ENCODE measurements around the gene AP1M2. TPM values are rescaled to one million over a fixed set of nuclear protein-coding genes. Genes with fewer than 3 reads are reported as not detected.
A peak's percentile ranks its signal among the peaks of the same experiment; 100 is the strongest.
"Not testable (repeated sequence)": the region's sequence is repeated elsewhere in the genome, so short reads cannot be mapped to it uniquely, and the experiment has no call there.

AP1M2 gene
- total RNA-seq, 6 donors from 2014 or later, result 35.1 to 63.1 (median 45.7) TPM

DNA sequence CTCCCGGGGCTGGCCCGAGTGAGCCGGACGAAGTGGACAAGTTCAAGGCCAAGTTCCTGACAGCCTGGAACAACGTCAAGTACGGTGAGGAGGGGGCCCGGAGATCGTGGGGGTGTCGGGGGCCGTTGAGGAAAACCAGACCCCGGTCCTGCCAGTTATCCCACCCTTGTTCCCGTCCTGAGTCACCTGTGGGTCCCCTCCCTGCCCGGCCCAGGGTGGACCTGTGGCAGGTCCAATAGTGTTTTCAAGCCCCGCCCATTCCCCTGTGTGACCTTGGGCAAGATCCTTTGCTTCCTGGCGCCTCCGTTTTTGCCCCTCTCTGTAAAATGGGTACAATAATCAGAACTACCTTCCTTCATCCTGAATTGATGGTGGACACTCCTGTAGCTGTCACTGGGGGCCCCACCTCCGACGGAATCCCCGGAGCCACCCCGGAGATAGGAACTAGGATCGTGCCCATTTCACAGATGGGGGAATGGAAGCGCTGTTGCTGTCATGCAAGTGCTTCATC is 42.8 kb downstream of the AP1M2 start:
- peak overlapping the region; percentile 85 to 96 (median 92) for H3K27ac ChIP-seq
- DNase-seq (peak in 1 of 2 donors; percentile 73), ATAC-seq (ENCODE audit: low FRiP score in 2 of 2) (peak in 1 of 2 donors; percentile 46)

GRCh38 chr19:10543420-10544241 is 43.5 kb downstream of the AP1M2 start, which contains the start of gene ATG4D:
TSS of gene ATG4D (plus strand) at chr19:10543904. CDS start at chr19:10544091, 187 bp downstream.
- H3K36me3 ChIP-seq, result peaks cover 0 to 21% (median 11%) of the 10 kb centered on the region in 4 donors
- peak; percentile 92 to 95 for ATAC-seq (ENCODE audit: low FRiP score in 2 of 2)
- 1 to 3% methylated on average over 18 of the region's 79 CpGs for WGBS, 2 donors
- peak within 1 kb of the TSS; percentile 54 to 87 (median 82) for H3K4me3 ChIP-seq
- no peaks in the 10 kb centered on the region for H3K9me3 ChIP-seq
- peak within 1 kb of the TSS; percentile 85 to 96 (median 92) for H3K27ac ChIP-seq
- TF ChIP-seq CTCF (IDR thresholded peaks at IDR 0.05), result no peak
- TF ChIP-seq POLR2A (IDR thresholded peaks at IDR 0.05), result peak in 3 of 4 donors; percentile 61 to 85 (median 62)
- TF ChIP-seq EP300 (IDR thresholded peaks at IDR 0.05), result no peak
- peak; percentile 53 to 73 for TF ChIP-seq POLR2AphosphoS5 (IDR thresholded peaks at IDR 0.05)
- H3K27me3 ChIP-seq, result no peaks in the 10 kb centered on the region
- H3K4me1 ChIP-seq, result peaks cover 9 to 23% (median 16%) of the 10 kb centered on the region in 4 donors
- peak; percentile 91 to 97 for DNase-seq

More for the DNA sequence above, 42.8 kb downstream of the AP1M2 start:
- H3K27me3 ChIP-seq, result no peaks in the 10 kb centered on the region
- H3K36me3 ChIP-seq, result peaks cover 4 to 28% (median 15%) of the 10 kb centered on the region in 4 donors
- H3K4me1 ChIP-seq, result peaks cover 9 to 23% (median 16%) of the 10 kb centered on the region in 4 donors
- WGBS, 2 donors, result 14 to 25% methylated on average over 16 to 17 of the region's 22 CpGs
- peak overlapping the region; percentile 54 to 87 (median 82) for H3K4me3 ChIP-seq
- no peak for TF ChIP-seq EP300 (IDR thresholded peaks at IDR 0.05)
- TF ChIP-seq POLR2A (IDR thresholded peaks at IDR 0.05), result no peak
- TF ChIP-seq CTCF (IDR thresholded peaks at IDR 0.05), result no peak
- no peaks in the 10 kb centered on the region for H3K9me3 ChIP-seq

GRCh38 chr19:10543059-10543419 is 44.1 kb downstream of the AP1M2 start:
- H3K9me3 ChIP-seq, result no peaks in the 10 kb centered on the region
- 56 to 57% methylated on average over 8 of the region's 8 CpGs for WGBS, 2 donors
- DNase-seq, result no peak
- H3K4me1 ChIP-seq, result peaks cover 9 to 23% (median 16%) of the 10 kb centered on the region in 4 donors
- peak overlapping the region in 2 of 4 donors; percentile 85 to 96 for H3K27ac ChIP-seq
- no peaks in the 10 kb centered on the region for H3K27me3 ChIP-seq
- no peak for ATAC-seq (ENCODE audit: low FRiP score in 2 of 2)
- H3K36me3 ChIP-seq, result peaks cover 0 to 15% (median 8%) of the 10 kb centered on the region in 4 donors
- H3K4me3 ChIP-seq, result peak overlapping the region in 3 of 4 donors; percentile 76 to 87 (median 87)
- no peak for TF ChIP-seq EP300 (IDR thresholded peaks at IDR 0.05)
- TF ChIP-seq CTCF (IDR thresholded peaks at IDR 0.05), result no peak

GRCh38 chr19:10539016-10539415 is 48.1 kb downstream of the AP1M2 start:
- H3K9me3 ChIP-seq; H3K27me3 ChIP-seq; ATAC-seq (ENCODE audit: low FRiP score in 2 of 2); H3K36me3 ChIP-seq; H3K4me1 ChIP-seq; H3K4me3 ChIP-seq; H3K27ac ChIP-seq; DNase-seq: not testable (repeated sequence)
- WGBS, 2 donors, result 56 to 68% methylated on average over 7 to 8 of the region's 9 CpGs

GRCh38 chr19:10538204-10538983 is 48.7 kb downstream of the AP1M2 start:
- H3K4me3 ChIP-seq, result no peak overlapping the region
- 61 to 64% methylated on average over 19 to 20 of the region's 20 CpGs for WGBS, 2 donors
- TF ChIP-seq EP300 (IDR thresholded peaks at IDR 0.05) (no peak), POLR2AphosphoS5 (IDR thresholded peaks at IDR 0.05) (no peak), POLR2A (IDR thresholded peaks at IDR 0.05) (no peak), CTCF (IDR thresholded peaks at IDR 0.05) (no peak)
- H3K9me3 ChIP-seq, result no peaks in the 10 kb centered on the region
- ATAC-seq (ENCODE audit: low FRiP score in 2 of 2) (no peak), DNase-seq (no peak)
- H3K27me3 ChIP-seq, result no peaks in the 10 kb centered on the region
- H3K4me1 ChIP-seq, result peaks cover 0 to 4% (median 4%) of the 10 kb centered on the region in 4 donors
- no peak overlapping the region for H3K27ac ChIP-seq
- no peaks in the 10 kb centered on the region for H3K36me3 ChIP-seq
